ENCODE data around the gene PTPN22.
A peak's percentile ranks its signal among the peaks of the same experiment; 100 is the strongest.

The PTPN22 gene

GRCh38 chr1:113821916-113822315, 49.6 kb downstream of the PTPN22 start:
- H3K27ac ChIP-seq = no peak overlapping the region
- TF ChIP-seq ZFX (IDR thresholded peaks at IDR 0.05) = no peak
- no peak for TF ChIP-seq CTCF (conservative IDR thresholded peaks at IDR 0.05)

- H3K27ac ChIP-seq = no peak overlapping the region
- no peak for TF ChIP-seq CTCF (conservative IDR thresholded peaks at IDR 0.05)
These were observed 52.9 kb downstream of the PTPN22 start for GRCh38 chr1:113818578-113818977.

GRCh38 chr1:113813218-113813617, 58.3 kb downstream of the PTPN22 start:
- H3K27ac ChIP-seq = no peak overlapping the region
- TF ChIP-seq ZFX (IDR thresholded peaks at IDR 0.05) (no peak), CTCF (conservative IDR thresholded peaks at IDR 0.05) (no peak)

GRCh38 chr1:113812661-113813135, 58.8 kb downstream of the PTPN22 start:
- H3K27ac ChIP-seq = peak overlapping the region; percentile 69
- TF ChIP-seq CTCF (conservative IDR thresholded peaks at IDR 0.05) = no peak; the same call in 1 of the 2 replicates
- TF ChIP-seq ZFX (IDR thresholded peaks at IDR 0.05) = no peak

GRCh38 chr1:113811888-113812660, 59.4 kb downstream of the PTPN22 start, which contains the start of gene RSBN1:
Gene RSBN1, minus strand, starts transcription at chr1:113812476. Its CDS starts 64 bp downstream, at chr1:113812412.
- peak; percentile 80 for TF ChIP-seq ZFX (IDR thresholded peaks at IDR 0.05)
- TF ChIP-seq CTCF (conservative IDR thresholded peaks at IDR 0.05) = no peak; the same call in 1 of the 2 replicates
- peak within 1 kb of the TSS; percentile 69 for H3K27ac ChIP-seq

- H3K27ac ChIP-seq = peak overlapping the region; percentile 69
- TF ChIP-seq CTCF (conservative IDR thresholded peaks at IDR 0.05) = no peak
- no peak for TF ChIP-seq ZFX (IDR thresholded peaks at IDR 0.05)
These were observed 60.2 kb downstream of the PTPN22 start for GRCh38 chr1:113811156-113811887.
